SK-N-SH (cell line): ENCODE data around the gene IQCK. TPM values are rescaled to one million over a fixed set of nuclear protein-coding genes. Genes with fewer than 3 reads are reported as not detected.

Experiments
- CTCF ChIA-PET: fragments of 300-600, 350-600 bp; formaldehyde crosslinking; extraction: SDS; loops from one replicate; lab custom pipeline; 2021; lab: Yijun Ruan, JAX
- POLR2A ChIA-PET: fragments of 350-600 bp; sonication (Branson Sonifier 250); formaldehyde crosslinking; extraction: SDS; loops from one replicate; lab custom pipeline; 2020; ENCODE audit warnings: antibody characterized with exemption, inconsistent platforms; lab: Yijun Ruan, JAX
- DNase-seq: peaks from one replicate; pipeline ENCODE4 v3.0.0; 2012
- H2AFZ ChIP-seq: fragments of 200-600 bp; sonication (generic); 2 replicates; pipeline ENCODE4 v1.8.1; 2016; ENCODE audit warnings: antibody characterized with exemption, mild to moderate bottlenecking, low read depth
- H3F3A ChIP-seq: fragments of 200-600 bp; sonication (generic); replicated peaks from 2 replicates; pipeline ENCODE3; 2016; ENCODE audit warnings: antibody characterized with exemption, mild to moderate bottlenecking; ENCODE audit not compliant: insufficient read depth
- H3K27ac ChIP-seq, 2 experiments: fragments of 200-500 bp in 1 of 2; fragments of 200-600 bp in 1 of 2; sonication (Bioruptor generic) in 1 of 2; sonication (generic), shearing (Covaris generic) in 1 of 2; 2 replicates each; pipeline versions ENCODE4 v1.5.1 to v1.6.1; 2014 to 2016; ENCODE audit warnings: low read depth in 2 of 2, inconsistent platforms in 1 of 2, low read length in 1 of 2, mild to moderate bottlenecking in 1 of 2, mixed read lengths in 1 of 2
- H3K27me3 ChIP-seq: fragments of 200-600 bp; sonication (generic), shearing (Covaris generic); 2 replicates; pipeline ENCODE4 v1.6.1; 2016; ENCODE audit warnings: mixed run types; ENCODE audit not compliant: insufficient read depth
- H3K36me3 ChIP-seq, 2 experiments: fragments of 200-500 bp in 1 of 2; fragments of 200-600 bp in 1 of 2; sonication (Bioruptor generic) in 1 of 2; sonication (generic) in 1 of 2; replicated peaks in 1 of 2; 2 replicates each; pipeline versions ENCODE3 to v1.5.1; 2014 to 2016; ENCODE audit warnings: low read length in 1 of 2, mild to moderate bottlenecking in 1 of 2; ENCODE audit not compliant: insufficient read depth in 2 of 2, control insufficient read depth in 1 of 2
- H3K4me1 ChIP-seq, 2 experiments: fragments of 200-500 bp in 1 of 2; fragments of 200-600 bp in 1 of 2; sonication (Bioruptor generic) in 1 of 2; sonication (generic), shearing (Covaris generic) in 1 of 2; 2 replicates each; pipeline versions ENCODE4 v1.5.1 to v1.6.1; 2014 to 2016; ENCODE audit warnings: low read depth in 1 of 2, low read length in 1 of 2, mixed run types in 1 of 2; ENCODE audit not compliant: insufficient read depth in 2 of 2, control insufficient read depth in 1 of 2
- H3K4me2 ChIP-seq: fragments of 200-600 bp; sonication (generic), shearing (Covaris generic); 2 replicates; pipeline ENCODE4 v1.6.1; 2017; ENCODE audit warnings: mixed run types
- H3K4me3 ChIP-seq, 2 experiments: fragments of 200-500 bp in 1 of 2; fragments of 200-600 bp in 1 of 2; sonication (Bioruptor generic) in 1 of 2; sonication (generic), shearing (Covaris generic) in 1 of 2; 2 replicates each; pipeline versions ENCODE4 v1.5.1 to v1.8.1; 2014 to 2016; ENCODE audit warnings: low read depth in 2 of 2, inconsistent platforms in 1 of 2, low read length in 1 of 2, mild to moderate bottlenecking in 1 of 2, mixed read lengths in 1 of 2, moderate library complexity in 1 of 2
- H3K79me2 ChIP-seq: fragments of 200-600 bp; sonication (generic); 2 replicates; pipeline ENCODE4 v1.8.1; 2017; ENCODE audit warnings: mild to moderate bottlenecking; ENCODE audit not compliant: insufficient read depth
- H3K9ac ChIP-seq: fragments of 200-600 bp; sonication (generic); 2 replicates; pipeline ENCODE4 v1.6.1; 2017; ENCODE audit warnings: mixed run types
- H3K9me2 ChIP-seq: fragments of 200-600 bp; sonication (generic); 2 replicates; pipeline ENCODE4 v1.6.1; 2017; ENCODE audit warnings: mixed run types
- H3K9me3 ChIP-seq: fragments of 200-600 bp; sonication (generic); 2 replicates; pipeline ENCODE4 v1.6.1; 2017; ENCODE audit warnings: mixed run types, mild to moderate bottlenecking, moderate library complexity
- H4K20me1 ChIP-seq: fragments of 200-600 bp; sonication (generic); 2 replicates; pipeline ENCODE4 v1.6.1; 2017; ENCODE audit warnings: mild to moderate bottlenecking, mixed run types; ENCODE audit not compliant: insufficient read depth
- CTCF ChIP-seq: fragments of 200-600 bp; sonication (generic); IDR thresholded peaks from 2 replicates; pipeline ENCODE4 v1.6.1; 2017; ENCODE audit warnings: antibody characterized with exemption, mild to moderate bottlenecking, moderate library complexity
- EP300 ChIP-seq, 2 experiments: IDR thresholded peaks; 2 replicates each; pipeline versions ENCODE4 v1.4.0 to v1.6.1; 2012; ENCODE audit warnings: borderline replicate concordance in 1 of 2, low read depth in 1 of 2, low read length in 1 of 2
- EZH2phosphoT487 ChIP-seq: fragments of 200-600 bp; sonication (generic); IDR thresholded peaks from 2 replicates; pipeline ENCODE4 v1.6.1; 2017; ENCODE audit warnings: low read depth, mixed run types, mild to moderate bottlenecking, antibody characterized with exemption, moderate library complexity, borderline replicate concordance
- FOSL2 ChIP-seq: IDR thresholded peaks from 2 replicates; pipeline ENCODE4 v1.4.0; 2012; ENCODE audit warnings: low read depth, mild to moderate bottlenecking, moderate library complexity, borderline replicate concordance
- FOXM1 ChIP-seq: IDR thresholded peaks from 2 replicates; pipeline ENCODE4 v1.4.0; 2012; ENCODE audit warnings: low read depth, mild to moderate bottlenecking
- GABPA ChIP-seq: IDR thresholded peaks from 2 replicates; pipeline ENCODE4 v1.4.0; 2012; ENCODE audit warnings: low read depth, mild to moderate bottlenecking
- MXI1 ChIP-seq: IDR thresholded peaks from 2 replicates; pipeline ENCODE4 v1.6.1; 2012; ENCODE audit warnings: mild to moderate bottlenecking, low read depth, low read length, improper control_type of control experiment
- NFIC ChIP-seq: IDR thresholded peaks from 2 replicates; pipeline ENCODE4 v1.4.0; 2012; ENCODE audit warnings: borderline replicate concordance
- RAD21 ChIP-seq: IDR thresholded peaks from 2 replicates; pipeline ENCODE4 v1.6.1; 2012; ENCODE audit warnings: mild to moderate bottlenecking, low read length
- RFX5 ChIP-seq: IDR thresholded peaks from 2 replicates; pipeline ENCODE4 v1.6.1; 2012; ENCODE audit warnings: mild to moderate bottlenecking, improper control_type of control experiment, low read length
- SIN3A ChIP-seq: IDR thresholded peaks from 2 replicates; pipeline ENCODE4 v1.6.1; 2012; ENCODE audit warnings: low read depth, mild to moderate bottlenecking, low read length, moderate library complexity, borderline replicate concordance
- SMC3 ChIP-seq: IDR thresholded peaks from 2 replicates; pipeline ENCODE4 v1.6.1; 2012; ENCODE audit warnings: low read depth, low read length, improper control_type of control experiment
- TAF1 ChIP-seq: IDR thresholded peaks from 2 replicates; pipeline ENCODE4 v1.6.1; 2012; ENCODE audit warnings: low read depth, mild to moderate bottlenecking, low read length, moderate library complexity, borderline replicate concordance
- TEAD4 ChIP-seq: IDR thresholded peaks from 2 replicates; pipeline ENCODE4 v1.4.0; 2012; ENCODE audit warnings: mild to moderate bottlenecking, borderline replicate concordance; ENCODE audit not compliant: insufficient read depth
- USF1 ChIP-seq: IDR thresholded peaks from 2 replicates; pipeline ENCODE4 v1.4.0; 2012; ENCODE audit warnings: low read depth, borderline replicate concordance
- YY1 ChIP-seq: IDR thresholded peaks from 2 replicates; pipeline ENCODE4 v1.4.0; 2012; ENCODE audit warnings: low read depth, mild to moderate bottlenecking
- WGBS: methylation state at CpG from one replicate; pipeline ENCODE4 v1.1.6; 2017; ENCODE audit warnings: low lambda C conversion rate; 5-methylcytosine and 5-hydroxymethylcytosine counted together
- polyA plus RNA-seq, 3 experiments: library from polyadenylated mRNA; depleted of rRNA; stranded (reverse); fragments of >200 nt; gene quantifications; 2 replicates each; pipeline ENCODE4 v1.2.3, GENCODE V29; 2012
- TF ChIP-seq, protein P1 (sequence below): IDR thresholded peaks from 2 replicates; pipeline ENCODE4; 2012
- TF ChIP-seq, protein P2 (sequence below): fragments of 150-350 bp; IDR thresholded peaks from 2 replicates; pipeline ENCODE4 v1.6.1; 2016; ENCODE audit warnings: mild to moderate bottlenecking, low read depth, low read length
- TF ChIP-seq, protein P3 (sequence below): IDR thresholded peaks from 2 replicates; pipeline ENCODE4 v1.4.0; 2012; ENCODE audit warnings: low read depth

IQCK gene
- polyA plus RNA-seq, 1 of the 3 experiments (the other 2 are of a cell fraction) = 7.3 TPM

DNA sequence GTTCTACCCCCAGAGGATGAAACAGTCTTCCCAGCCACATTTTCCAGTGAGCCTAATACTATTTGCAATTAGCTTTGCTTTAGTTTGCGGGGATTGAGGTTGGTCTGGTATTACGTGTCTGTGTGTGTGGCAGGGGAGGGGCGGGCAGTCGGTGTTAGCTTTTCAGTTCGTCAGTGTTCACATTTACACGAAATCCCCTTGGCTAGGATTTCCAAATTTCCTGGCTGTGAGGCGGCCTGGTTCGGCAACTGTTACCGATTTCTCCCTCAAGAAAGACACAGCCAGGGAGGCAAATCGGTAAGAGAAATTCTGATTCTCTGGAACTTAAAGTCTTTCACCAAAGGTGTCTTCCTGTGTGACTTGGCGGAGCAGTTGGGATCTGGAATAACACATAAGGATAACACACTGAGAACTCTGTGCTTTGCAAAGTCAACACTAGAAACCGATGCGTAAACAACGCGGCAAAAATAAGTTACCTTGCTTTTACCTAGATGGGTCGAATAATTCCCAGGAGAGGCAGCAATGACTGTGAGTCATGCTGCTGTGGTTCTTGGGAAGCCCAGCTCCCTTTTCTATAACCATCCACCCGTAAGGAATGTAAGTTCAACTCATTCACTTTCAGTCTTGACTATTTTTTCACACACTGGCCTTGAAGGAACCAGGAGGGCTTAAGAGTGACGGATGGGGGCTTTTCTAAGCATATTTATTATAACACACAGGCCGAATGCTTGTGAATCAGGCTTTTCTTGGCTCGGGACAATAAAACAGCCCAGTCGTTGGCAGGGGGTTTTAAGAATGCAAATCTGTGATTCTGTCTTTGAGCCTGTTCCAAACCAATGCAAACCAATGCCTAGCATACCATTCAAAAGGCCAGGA lies 142.3 kb downstream of the IQCK start:
- Histone ChIP-seq H3K9ac (no peak overlapping the region), H3K79me2 (no peaks in the 10 kb centered on the region), H3K9me2 (no peaks in the 10 kb centered on the region), H3K4me2 (no peak overlapping the region), H4K20me1 (no peaks in the 10 kb centered on the region), H3K27ac (no peak overlapping the region), H3K9me3 (no peaks in the 10 kb centered on the region), H3F3A (no peaks in the 10 kb centered on the region), H3K4me3 (no peak overlapping the region), H3K4me1 (no peaks in the 10 kb centered on the region), H3K36me3 (no peaks in the 10 kb centered on the region), H3K27me3 (no peaks in the 10 kb centered on the region), H2AFZ (no peak overlapping the region)
- no peak for DNase-seq
- ChIA-PET CTCF (no interaction called here), POLR2A (no interaction called here)
- no peak for TF ChIP-seq CTCF
- TF ChIP-seq RFX5 = no peak
- TF ChIP-seq MXI1 = no peak
- TF ChIP-seq YY1 = no peak
- TF ChIP-seq NFIC = no peak
- TF ChIP-seq TEAD4 = no peak
- TF ChIP-seq EP300 (IDR thresholded peaks at IDR 0.05; ENCODE audit: borderline replicate concordance in 1 of 2, low read depth in 1 of 2, low read length in 1 of 2) = no peak
- TF ChIP-seq, protein P1, sequence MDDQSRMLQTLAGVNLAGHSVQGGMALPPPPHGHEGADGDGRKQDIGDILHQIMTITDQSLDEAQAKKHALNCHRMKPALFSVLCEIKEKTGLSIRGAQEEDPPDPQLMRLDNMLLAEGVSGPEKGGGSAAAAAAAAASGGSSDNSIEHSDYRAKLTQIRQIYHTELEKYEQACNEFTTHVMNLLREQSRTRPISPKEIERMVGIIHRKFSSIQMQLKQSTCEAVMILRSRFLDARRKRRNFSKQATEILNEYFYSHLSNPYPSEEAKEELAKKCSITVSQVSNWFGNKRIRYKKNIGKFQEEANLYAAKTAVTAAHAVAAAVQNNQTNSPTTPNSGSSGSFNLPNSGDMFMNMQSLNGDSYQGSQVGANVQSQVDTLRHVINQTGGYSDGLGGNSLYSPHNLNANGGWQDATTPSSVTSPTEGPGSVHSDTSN = no peak
- TF ChIP-seq RAD21 = no peak
- TF ChIP-seq GABPA = no peak
- TF ChIP-seq, protein P2, sequence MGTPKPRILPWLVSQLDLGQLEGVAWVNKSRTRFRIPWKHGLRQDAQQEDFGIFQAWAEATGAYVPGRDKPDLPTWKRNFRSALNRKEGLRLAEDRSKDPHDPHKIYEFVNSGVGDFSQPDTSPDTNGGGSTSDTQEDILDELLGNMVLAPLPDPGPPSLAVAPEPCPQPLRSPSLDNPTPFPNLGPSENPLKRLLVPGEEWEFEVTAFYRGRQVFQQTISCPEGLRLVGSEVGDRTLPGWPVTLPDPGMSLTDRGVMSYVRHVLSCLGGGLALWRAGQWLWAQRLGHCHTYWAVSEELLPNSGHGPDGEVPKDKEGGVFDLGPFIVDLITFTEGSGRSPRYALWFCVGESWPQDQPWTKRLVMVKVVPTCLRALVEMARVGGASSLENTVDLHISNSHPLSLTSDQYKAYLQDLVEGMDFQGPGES = no peak
- TF ChIP-seq EZH2phosphoT487 = no peak
- TF ChIP-seq USF1 = no peak
- TF ChIP-seq SMC3 = no peak
- no peak for TF ChIP-seq SIN3A
- no peak for TF ChIP-seq FOSL2
- no peak for TF ChIP-seq FOXM1
- TF ChIP-seq TAF1 = no peak
- TF ChIP-seq, protein P3, sequence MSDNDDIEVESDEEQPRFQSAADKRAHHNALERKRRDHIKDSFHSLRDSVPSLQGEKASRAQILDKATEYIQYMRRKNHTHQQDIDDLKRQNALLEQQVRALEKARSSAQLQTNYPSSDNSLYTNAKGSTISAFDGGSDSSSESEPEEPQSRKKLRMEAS = no peak
- WGBS = 87% methylated on average over 15 of the region's 21 CpGs
